ENCODE measurements around the gene NRGN.

- TF ChIP-seq CTCF (conservative IDR thresholded peaks at IDR 0.05; ENCODE audit: low read length) (no peak), EZH2phosphoT487 (IDR thresholded peaks at IDR 0.05; ENCODE audit: borderline replicate concordance, low read depth, low read length) (no peak)
Measured at GRCh38 chr11:124749912-124750311, 10.2 kb downstream of the NRGN start.

All from OCI-LY7 (cell line).